Measurements from ENCODE around the gene SULT1A2. TPM values are rescaled to one million over a fixed set of nuclear protein-coding genes. Genes with fewer than 3 reads are reported as not detected.
A peak's percentile ranks its signal among the peaks of the same experiment; 100 is the strongest.
"Not testable (repeated sequence)": the region's sequence is repeated elsewhere in the genome, so short reads cannot be mapped to it uniquely, and the experiment has no call there.

Gene SULT1A2
- polyA plus RNA-seq, 2 of the 4 experiments (the other 2 are of a cell fraction) = 0.06 to 0.09 TPM

DNA sequence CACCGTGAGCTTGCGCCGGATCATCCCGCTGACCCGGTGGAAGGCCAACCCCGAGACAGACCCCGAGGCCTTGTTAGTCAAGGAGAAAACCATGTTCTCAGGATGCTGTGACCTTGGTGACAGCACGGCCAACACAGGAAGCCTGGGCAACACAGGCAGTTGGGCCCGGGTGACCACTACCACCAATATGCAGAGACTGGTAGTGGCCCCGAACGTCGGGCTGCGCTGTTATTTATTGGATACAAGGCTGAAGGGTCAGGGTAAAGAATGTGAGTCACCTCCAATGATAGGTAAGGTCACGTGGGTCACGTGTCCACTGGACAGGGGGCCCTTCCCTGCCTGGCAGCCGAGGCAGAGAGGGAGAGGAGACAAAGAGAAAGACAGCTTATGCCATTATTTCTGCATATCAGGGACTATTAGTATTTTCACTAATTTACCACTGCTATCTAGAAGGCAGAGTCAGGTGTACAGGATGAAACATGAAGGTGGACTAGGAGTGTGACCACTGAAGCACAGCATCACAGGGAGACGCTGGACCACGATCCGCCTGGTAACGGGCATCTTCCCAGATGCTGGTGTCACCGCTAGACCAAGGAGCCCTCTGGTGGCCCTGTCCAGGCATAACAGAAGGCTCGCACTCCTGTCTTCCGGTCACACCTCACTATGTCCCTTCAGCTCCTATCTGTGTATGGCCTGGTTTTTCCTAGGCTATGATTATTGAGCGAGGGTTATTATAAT, 18.8 kb upstream of the SULT1A2 start:
- POLR2A ChIA-PET, H3K27ac ChIP-seq, H3K4me2 ChIP-seq, H3K9me3 ChIP-seq, FAIRE-seq, H3K4me3 ChIP-seq, H3K4me1 ChIP-seq: not testable (repeated sequence)
- DNase-seq (ENCODE audit: low read depth in 1 of 2, low spot score in 1 of 2) (peak in 1 of 2 experiments; percentile 58), ATAC-seq (peak; percentile 5 to 71; a peak in 3 of 6 replicates)
- CTCF ChIA-PET = interaction anchor here (0.6 to 2.2 kb wide), 19 partner anchors 8 to 421 kb away, joined by 3 to 12 read pairs (median 4); partner anchors contain the start of genes CLN3 and SULT1A2
- TF ChIP-seq, protein P1, sequence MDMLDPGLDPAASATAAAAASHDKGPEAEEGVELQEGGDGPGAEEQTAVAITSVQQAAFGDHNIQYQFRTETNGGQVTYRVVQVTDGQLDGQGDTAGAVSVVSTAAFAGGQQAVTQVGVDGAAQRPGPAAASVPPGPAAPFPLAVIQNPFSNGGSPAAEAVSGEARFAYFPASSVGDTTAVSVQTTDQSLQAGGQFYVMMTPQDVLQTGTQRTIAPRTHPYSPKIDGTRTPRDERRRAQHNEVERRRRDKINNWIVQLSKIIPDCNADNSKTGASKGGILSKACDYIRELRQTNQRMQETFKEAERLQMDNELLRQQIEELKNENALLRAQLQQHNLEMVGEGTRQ (IDR thresholded peaks at IDR 0.05) = peak; percentile 30; the same call in 1 of the 2 replicates
- peak; percentile 69 to 75 for TF ChIP-seq RAD21 (conservative IDR thresholded peaks at IDR 0.05 in 1 of 2, IDR thresholded peaks at IDR 0.05 in 1 of 2)
- peak; percentile 60 for TF ChIP-seq SMC3 (IDR thresholded peaks at IDR 0.05)
- TF ChIP-seq, protein P2, sequence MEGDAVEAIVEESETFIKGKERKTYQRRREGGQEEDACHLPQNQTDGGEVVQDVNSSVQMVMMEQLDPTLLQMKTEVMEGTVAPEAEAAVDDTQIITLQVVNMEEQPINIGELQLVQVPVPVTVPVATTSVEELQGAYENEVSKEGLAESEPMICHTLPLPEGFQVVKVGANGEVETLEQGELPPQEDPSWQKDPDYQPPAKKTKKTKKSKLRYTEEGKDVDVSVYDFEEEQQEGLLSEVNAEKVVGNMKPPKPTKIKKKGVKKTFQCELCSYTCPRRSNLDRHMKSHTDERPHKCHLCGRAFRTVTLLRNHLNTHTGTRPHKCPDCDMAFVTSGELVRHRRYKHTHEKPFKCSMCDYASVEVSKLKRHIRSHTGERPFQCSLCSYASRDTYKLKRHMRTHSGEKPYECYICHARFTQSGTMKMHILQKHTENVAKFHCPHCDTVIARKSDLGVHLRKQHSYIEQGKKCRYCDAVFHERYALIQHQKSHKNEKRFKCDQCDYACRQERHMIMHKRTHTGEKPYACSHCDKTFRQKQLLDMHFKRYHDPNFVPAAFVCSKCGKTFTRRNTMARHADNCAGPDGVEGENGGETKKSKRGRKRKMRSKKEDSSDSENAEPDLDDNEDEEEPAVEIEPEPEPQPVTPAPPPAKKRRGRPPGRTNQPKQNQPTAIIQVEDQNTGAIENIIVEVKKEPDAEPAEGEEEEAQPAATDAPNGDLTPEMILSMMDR (IDR thresholded peaks at IDR 0.05) = peak; percentile 53
- WGBS (ENCODE audit: missing lambda C conversion rate) = 35% methylated on average over 16 of the region's 24 CpGs

DNA sequence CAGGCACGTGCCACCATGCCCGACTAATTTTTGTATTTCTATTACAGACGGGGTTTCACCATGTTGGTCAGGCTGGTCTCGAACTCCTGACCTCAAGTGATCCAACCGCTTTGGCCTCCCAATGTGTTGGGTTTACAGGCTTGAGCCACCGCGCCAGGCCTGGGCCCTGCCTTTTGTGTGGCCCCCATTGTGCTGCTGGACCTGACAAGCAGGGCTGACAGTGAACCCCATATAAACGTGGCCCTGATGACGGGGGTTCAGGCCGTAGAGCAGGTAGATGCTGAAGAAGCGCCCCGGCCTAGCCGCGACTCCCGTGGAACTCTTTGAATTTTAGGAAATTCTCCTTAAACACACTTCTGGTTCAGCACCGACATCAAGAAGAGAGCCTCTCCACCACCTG, 17.7 kb upstream of the SULT1A2 start:
- POLR2A ChIA-PET; DNase-seq (ENCODE audit: low read depth in 1 of 2, low spot score in 1 of 2); H3K27ac ChIP-seq; ATAC-seq; H3K9me3 ChIP-seq; FAIRE-seq; H3K4me3 ChIP-seq; H3K4me2 ChIP-seq; H3K4me1 ChIP-seq; CTCF ChIA-PET: not testable (repeated sequence)
- 86% methylated on average over 16 of the region's 16 CpGs for WGBS (ENCODE audit: missing lambda C conversion rate)

DNA sequence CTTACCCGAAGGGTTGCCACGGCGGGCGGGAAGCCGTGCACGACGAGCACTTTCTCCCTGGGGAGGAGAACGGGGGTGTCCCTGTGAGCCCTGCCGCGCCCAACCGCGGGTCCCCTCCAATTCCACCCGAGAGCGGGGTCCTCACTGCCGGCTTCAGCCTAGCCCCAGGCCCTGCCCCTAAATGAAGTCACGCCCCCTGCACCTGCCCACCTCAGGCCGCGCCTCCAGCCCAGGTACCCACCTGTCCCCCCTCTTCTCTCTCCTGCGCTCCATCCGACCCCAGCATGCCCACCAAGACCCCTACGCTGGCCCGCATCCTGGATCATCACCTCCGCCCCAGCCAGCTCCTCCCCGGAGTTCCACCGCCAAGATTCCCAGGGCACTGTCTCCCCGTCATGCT, 17.1 kb upstream of the SULT1A2 start:
- H3K27ac ChIP-seq; FAIRE-seq; CTCF ChIA-PET; H3K4me3 ChIP-seq; H3K4me2 ChIP-seq; ATAC-seq; POLR2A ChIA-PET; DNase-seq (ENCODE audit: low read depth in 1 of 2, low spot score in 1 of 2); H3K9me3 ChIP-seq: not testable (repeated sequence)
- WGBS (ENCODE audit: missing lambda C conversion rate) = 86% methylated on average over 7 of the region's 26 CpGs
- H3K4me1 ChIP-seq = peaks cover 13% of the 10 kb centered on the region; the same call in 2 of the 3 replicates

DNA sequence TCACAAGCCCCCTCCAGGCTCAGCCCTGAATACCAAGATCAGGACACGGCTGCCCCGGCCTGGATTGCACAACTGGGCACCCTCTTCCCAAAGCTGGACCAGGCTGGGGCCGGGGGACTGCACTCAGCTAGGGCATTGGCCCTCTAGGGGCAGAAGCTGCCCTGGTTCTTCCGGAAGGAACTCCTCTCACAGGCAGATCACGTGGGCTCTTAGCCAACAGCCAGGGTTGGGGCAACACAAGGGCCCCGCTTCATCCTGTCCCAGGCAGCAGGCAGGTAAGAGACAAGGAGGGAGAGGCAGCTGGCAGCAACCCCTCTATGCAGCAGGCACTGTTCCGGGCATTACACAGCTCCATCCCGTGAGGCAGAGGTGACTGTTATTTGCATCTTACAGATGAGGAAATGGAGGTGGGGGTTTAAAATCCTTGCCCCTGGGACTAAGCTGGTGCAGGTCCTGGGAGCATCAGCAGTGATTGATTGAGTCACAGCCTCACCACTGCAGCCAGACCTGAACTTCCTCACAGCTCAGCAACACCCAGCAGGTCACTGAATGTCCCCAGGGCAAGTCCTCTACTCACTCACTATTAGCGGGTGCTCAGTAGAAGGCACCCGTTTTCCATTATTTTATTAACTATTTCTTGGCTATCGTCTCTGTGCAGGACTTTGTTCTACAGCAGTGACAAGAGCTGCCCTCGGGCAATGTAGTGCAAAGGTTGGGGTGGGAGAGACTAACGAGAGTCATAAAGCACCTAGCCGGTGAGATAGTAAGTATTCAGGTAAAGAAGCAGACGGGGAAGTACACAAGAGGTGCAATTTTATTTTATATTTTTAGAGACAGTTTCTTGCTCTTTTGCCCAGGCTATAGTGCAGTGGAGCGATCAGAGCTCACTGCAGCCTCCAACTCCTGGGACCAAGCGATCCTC, 15.8 kb upstream of the SULT1A2 start:
- FAIRE-seq; H3K4me2 ChIP-seq; H3K4me3 ChIP-seq; POLR2A ChIA-PET; H3K9me3 ChIP-seq; DNase-seq (ENCODE audit: low read depth in 1 of 2, low spot score in 1 of 2); CTCF ChIA-PET; H3K27ac ChIP-seq: not testable (repeated sequence)
- peaks cover 13% of the 10 kb centered on the region; the same call in 2 of the 3 replicates for H3K4me1 ChIP-seq
- no CpG with 5 or more reads among the region's 17 CpGs for WGBS (ENCODE audit: missing lambda C conversion rate)
- peak; percentile 58 to 77 for ATAC-seq

DNA sequence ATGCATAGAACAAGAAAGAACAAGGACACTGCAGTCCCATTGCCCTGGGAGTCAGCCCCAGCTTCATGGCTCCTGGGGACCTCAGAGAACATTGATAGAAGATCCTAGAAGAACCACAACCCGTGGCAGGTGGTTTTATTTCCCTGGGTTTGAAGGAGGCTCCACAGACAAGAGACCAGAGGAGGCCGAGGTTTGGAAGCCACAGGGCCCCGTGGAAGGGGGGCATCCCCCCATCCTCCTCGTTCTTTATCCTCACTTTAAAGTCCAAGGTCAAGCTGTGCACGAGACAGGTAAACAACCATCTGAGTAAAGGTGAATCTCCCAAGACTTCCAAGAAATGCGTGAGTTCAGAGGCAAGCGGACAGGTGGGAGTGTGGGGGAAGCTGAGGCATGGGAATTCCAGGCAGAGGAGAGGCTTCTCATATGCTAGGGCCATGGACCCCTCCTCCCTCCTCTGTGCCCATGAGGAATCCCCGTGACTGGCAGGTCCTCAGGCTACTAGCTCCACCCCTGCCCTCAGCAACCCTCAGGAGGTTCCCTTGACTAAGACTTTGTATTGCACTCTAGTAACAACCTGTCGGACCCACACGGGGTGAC, 13.8 kb upstream of the SULT1A2 start:
- Histone ChIP-seq H3K4me3 (no peak overlapping the region), H3K27ac (no peak overlapping the region), H3K4me1 (peaks cover 13% of the 10 kb centered on the region; the same call in 2 of the 3 replicates), H3K4me2 (no peak overlapping the region), H3K9me3 (no peaks in the 10 kb centered on the region)
- CTCF ChIA-PET = interaction anchor here (1.2 kb wide), 1 partner anchor 289 kb away, joined by 3 read pairs; no protein-coding TSS in a partner anchor
- POLR2A ChIA-PET = no interaction called here
- ATAC-seq = no peak
- no peak for FAIRE-seq
- TF ChIP-seq BHLHE40 (IDR thresholded peaks at IDR 0.05; ENCODE audit: low read depth, low read length) (no peak), GATA3 (IDR thresholded peaks at IDR 0.05; ENCODE audit: borderline replicate concordance) (no peak), PHF8 (IDR thresholded peaks at IDR 0.05; ENCODE audit: borderline replicate concordance, low read depth) (no peak), MAZ (IDR thresholded peaks at IDR 0.05; ENCODE audit: borderline replicate concordance, low read depth, low read length) (no peak)
- TF ChIP-seq, protein P3, sequence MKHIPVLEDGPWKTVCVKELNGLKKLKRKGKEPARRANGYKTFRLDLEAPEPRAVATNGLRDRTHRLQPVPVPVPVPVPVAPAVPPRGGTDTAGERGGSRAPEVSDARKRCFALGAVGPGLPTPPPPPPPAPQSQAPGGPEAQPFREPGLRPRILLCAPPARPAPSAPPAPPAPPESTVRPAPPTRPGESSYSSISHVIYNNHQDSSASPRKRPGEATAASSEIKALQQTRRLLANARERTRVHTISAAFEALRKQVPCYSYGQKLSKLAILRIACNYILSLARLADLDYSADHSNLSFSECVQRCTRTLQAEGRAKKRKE (CRISPR knock-in tag; IDR thresholded peaks at IDR 0.05; ENCODE audit: low read depth) = no peak
- no peak for DNase-seq (ENCODE audit: low read depth in 1 of 2, low spot score in 1 of 2)
- WGBS (ENCODE audit: missing lambda C conversion rate) = 77% methylated on average over 10 of the region's 10 CpGs
